Ascending aorta (tissue), 2 donors: ENCODE data around the gene SENP1. TPM values are rescaled to one million over a fixed set of nuclear protein-coding genes. Genes with fewer than 3 reads are reported as not detected.

ENCODE experiments used
- DNase-seq, 2 donors: peaks; one replicate each; pipeline ENCODE4 v3.0.0-alpha.2; 2019; ENCODE audit warnings: low spot score in 2 of 2
- H3K27ac ChIP-seq, 2 donors: fragments of 200-600 bp; sonication (generic); one replicate each; pipeline ENCODE4 v1.5.1; 2016 to 2017; ENCODE audit warnings: mild to moderate bottlenecking in 1 of 2
- H3K27me3 ChIP-seq: fragments of 200-600 bp; sonication (generic); one replicate; pipeline ENCODE4 v1.5.1; 2017
- H3K36me3 ChIP-seq, 2 donors: fragments of 200-600 bp; sonication (generic); one replicate each; pipeline ENCODE4 v1.5.1; 2016
- H3K4me1 ChIP-seq, 2 donors: fragments of 200-600 bp; sonication (generic); one replicate each; pipeline ENCODE4 v1.5.1; 2016 to 2017; ENCODE audit warnings: mild to moderate bottlenecking in 1 of 2
- H3K4me3 ChIP-seq, 2 donors: fragments of 200-600 bp; sonication (generic); one replicate each; pipeline ENCODE4 v1.5.1; 2016 to 2017; ENCODE audit warnings: mild to moderate bottlenecking in 1 of 2
- H3K9me3 ChIP-seq, 2 donors: fragments of 200-600 bp; sonication (generic); one replicate each; pipeline ENCODE4 v1.5.1; 2016
- CTCF ChIP-seq, 3 experiments: fragments of 200-600 bp in 2 of 3; fragments of 450-650 bp in 1 of 3; sonication (generic) in 2 of 3; IDR thresholded peaks; one replicate each; pipeline ENCODE4 v1.5.1; 2016 to 2019; ENCODE audit warnings: antibody characterized with exemption in 3 of 3, mild to moderate bottlenecking in 1 of 3, moderate library complexity in 1 of 3
- intact Hi-C: fragments of 100-400 bp; cut with DNase I; formaldehyde crosslinking; loops from one replicate; pipeline ENCODE4 v1.15.1; 2023
- total RNA-seq: library from RNA; depleted of rRNA; stranded (reverse); fragments of >200 nt; gene quantifications from one replicate; pipeline ENCODE4 v1.1.0, GENCODE V29; 2016

The SENP1 gene
- total RNA-seq, 1 donor from 2014 or later = 11.3 TPM

GRCh38 chr12:48050174-48050573 lies 55.7 kb downstream of the SENP1 start:
- no peaks in the 10 kb centered on the region for H3K9me3 ChIP-seq
- H3K36me3 ChIP-seq = peaks cover 29 to 31% of the 10 kb centered on the region in 2 donors
- intact Hi-C loops = no loop called here
- TF ChIP-seq CTCF (IDR thresholded peaks at IDR 0.05) = no peak
- DNase-seq = no peak
- H3K4me1 ChIP-seq = no peaks in the 10 kb centered on the region
- H3K27me3 ChIP-seq = no peaks in the 10 kb centered on the region
- H3K4me3 ChIP-seq = no peak overlapping the region
- no peak overlapping the region for H3K27ac ChIP-seq

DNA sequence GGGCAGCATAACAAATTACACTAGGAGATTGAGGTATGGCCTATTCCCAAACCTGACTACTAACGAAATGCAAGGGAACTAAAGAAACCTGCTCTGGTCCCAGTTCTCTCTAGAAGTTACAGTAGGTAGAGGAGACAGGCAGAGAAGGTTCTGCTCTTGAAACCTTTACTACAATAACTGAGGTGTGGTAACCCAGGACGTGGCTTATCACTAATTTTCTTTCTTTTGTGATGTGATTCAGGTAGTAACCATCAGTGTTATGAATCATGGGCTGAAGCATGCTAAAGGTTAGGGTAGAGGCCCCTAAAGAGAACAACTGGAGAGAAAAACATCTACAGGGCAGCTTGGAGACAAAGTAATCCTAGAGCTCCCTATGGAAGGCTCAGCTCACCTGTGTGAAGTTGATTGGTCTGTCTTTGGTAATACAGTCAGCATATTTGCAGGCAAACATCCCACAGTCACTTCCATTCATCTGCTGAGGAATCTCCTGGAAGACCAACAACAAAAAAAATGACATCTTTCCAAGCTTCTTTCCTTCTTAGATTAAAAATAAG lies 59.8 kb downstream of the SENP1 start:
- no peak overlapping the region for H3K4me3 ChIP-seq
- no peaks in the 10 kb centered on the region for H3K4me1 ChIP-seq
- TF ChIP-seq CTCF (IDR thresholded peaks at IDR 0.05) = no peak
- H3K36me3 ChIP-seq = peaks cover 37 to 40% of the 10 kb centered on the region in 2 donors
- no peak overlapping the region for H3K27ac ChIP-seq
- no peaks in the 10 kb centered on the region for H3K27me3 ChIP-seq
- DNase-seq = no peak
- no peaks in the 10 kb centered on the region for H3K9me3 ChIP-seq
- intact Hi-C loops = no loop called here

DNA sequence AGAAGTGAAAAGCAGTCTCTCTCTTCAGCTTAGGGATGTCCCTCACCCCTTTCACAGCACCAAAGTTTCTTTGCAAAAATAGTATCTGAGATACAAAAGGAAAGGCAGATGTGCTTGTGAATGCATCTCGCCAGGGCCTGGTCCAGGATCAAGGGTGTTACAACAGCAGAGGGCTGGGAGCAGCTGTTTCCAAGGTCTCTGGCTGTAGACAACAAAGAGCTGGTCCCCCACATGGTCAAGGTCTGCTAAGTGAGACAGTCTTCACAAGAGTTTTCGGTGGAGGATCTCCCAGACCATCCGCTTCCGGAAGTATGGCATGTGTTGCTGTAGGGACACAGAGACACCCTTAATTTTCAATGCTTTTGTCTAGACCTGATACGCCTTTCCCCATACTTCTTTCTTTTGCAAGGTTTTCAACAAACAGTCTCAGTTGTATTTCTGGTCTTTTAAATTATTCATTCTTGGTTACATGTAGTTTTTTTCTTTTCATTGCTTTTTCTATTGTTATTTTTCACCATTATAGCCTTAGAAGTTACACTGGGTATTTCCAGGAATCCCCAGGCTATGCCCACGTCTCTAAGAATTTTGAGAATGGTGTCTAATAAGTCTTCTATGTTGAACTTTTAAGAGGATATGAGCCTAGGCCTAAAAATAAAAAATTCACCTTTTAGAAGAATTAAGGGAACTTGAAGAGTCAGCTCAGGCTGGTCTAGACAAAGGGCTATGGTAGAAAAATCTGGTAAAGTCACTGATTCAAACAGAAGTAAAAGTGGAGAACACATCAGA lies 60.6 kb downstream of the SENP1 start:
- Histone ChIP-seq H3K4me3 (no peak overlapping the region), H3K9me3 (no peaks in the 10 kb centered on the region), H3K27me3 (no peaks in the 10 kb centered on the region), H3K27ac (no peak overlapping the region), H3K4me1 (no peaks in the 10 kb centered on the region), H3K36me3 (peaks cover 37 to 40% of the 10 kb centered on the region in 2 donors)
- TF ChIP-seq CTCF (IDR thresholded peaks at IDR 0.05) = no peak
- no peak for DNase-seq
- intact Hi-C loops = no loop called here

DNA sequence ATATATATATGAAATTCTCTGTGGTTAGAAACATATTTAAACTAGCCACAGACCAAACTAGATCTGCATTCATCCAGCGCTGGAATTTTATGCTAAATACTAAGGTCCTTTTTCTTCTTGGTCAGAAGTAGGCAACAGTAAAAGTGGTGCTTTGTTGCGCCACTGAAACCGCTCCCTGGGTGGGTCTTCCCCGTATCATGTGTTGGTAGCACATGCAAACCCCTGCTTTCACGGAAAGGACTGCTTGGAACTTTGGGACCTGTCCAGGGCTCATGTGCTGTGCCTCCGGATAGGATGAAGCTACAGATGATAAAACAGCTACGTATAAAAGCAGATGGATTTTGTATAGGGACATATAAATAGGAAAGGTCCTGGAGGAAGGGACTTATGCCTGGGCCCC lies 61.5 kb downstream of the SENP1 start:
- intact Hi-C loops = no loop called here
- TF ChIP-seq CTCF (IDR thresholded peaks at IDR 0.05) = no peak
- H3K4me3 ChIP-seq = no peak overlapping the region
- peaks cover 37 to 40% of the 10 kb centered on the region in 2 donors for H3K36me3 ChIP-seq
- H3K4me1 ChIP-seq = no peaks in the 10 kb centered on the region
- no peak for DNase-seq
- no peaks in the 10 kb centered on the region for H3K27me3 ChIP-seq
- H3K9me3 ChIP-seq = no peaks in the 10 kb centered on the region
- no peak overlapping the region for H3K27ac ChIP-seq

- no peaks in the 10 kb centered on the region for H3K4me1 ChIP-seq
- H3K9me3 ChIP-seq = no peaks in the 10 kb centered on the region
- TF ChIP-seq CTCF (IDR thresholded peaks at IDR 0.05) = no peak
- DNase-seq = no peak
- no peaks in the 10 kb centered on the region for H3K27me3 ChIP-seq
- intact Hi-C loops = no loop called here
- H3K36me3 ChIP-seq = peaks cover 36 to 40% of the 10 kb centered on the region in 2 donors
- H3K27ac ChIP-seq = no peak overlapping the region
- no peak overlapping the region for H3K4me3 ChIP-seq
Measured at GRCh38 chr12:48043771-48044170, 62.1 kb downstream of the SENP1 start.
